Activated CD4-positive, alpha-beta memory T cell treated with anti-CD3 and anti-CD28 coated beads for 36 hours (primary cell): ENCODE data around the gene NDUFS1. TPM values are rescaled to one million over a fixed set of nuclear protein-coding genes. Genes with fewer than 3 reads are reported as not detected.

Source experiments
- CTCF ChIA-PET: fragments of 350-600 bp; sonication (Branson Sonifier 250); formaldehyde crosslinking; loops from one replicate; lab custom pipeline; 2021; ENCODE audit warnings: antibody characterized with exemption, inconsistent platforms; lab: Charles Lee
- POLR2A ChIA-PET: fragments of 350-600 bp; sonication (Branson Sonifier 250); formaldehyde crosslinking; loops from one replicate; lab custom pipeline; 2021; ENCODE audit warnings: antibody characterized with exemption; lab: Charles Lee
- DNase-seq: peaks from one replicate; pipeline ENCODE4 v3.0.0-alpha.2; 2020
- H3K27ac Mint-ChIP-seq: one replicate; pipeline ENCODE4 v1.8.0; 2021; ENCODE audit warnings: mixed read lengths
- H3K27me3 Mint-ChIP-seq: one replicate; pipeline ENCODE4 v1.8.0; 2021; ENCODE audit warnings: mixed read lengths
- H3K36me3 Mint-ChIP-seq: one replicate; pipeline ENCODE4 v1.8.0; 2021; ENCODE audit warnings: mixed read lengths
- H3K4me1 Mint-ChIP-seq: one replicate; pipeline ENCODE4 v1.8.0; 2021; ENCODE audit warnings: low read depth, mixed read lengths
- H3K4me3 Mint-ChIP-seq: one replicate; pipeline ENCODE4 v1.8.0; 2021; ENCODE audit warnings: mild to moderate bottlenecking, mixed read lengths
- H3K9me3 Mint-ChIP-seq: one replicate; pipeline ENCODE4 v1.8.0; 2021; ENCODE audit warnings: mixed read lengths
- intact Hi-C: fragments of 100-400 bp; cut with micrococcal nuclease; formaldehyde crosslinking; loops from one replicate; pipeline ENCODE4 v1.15.1; 2023
- total RNA-seq, 2 experiments: library from RNA; stranded (reverse); gene quantifications; one replicate each; pipeline ENCODE4 v1.2.3, GENCODE V29; 2021

The NDUFS1 gene
- total RNA-seq, 2 experiments from 2014 or later, result 79.2 to 80.8 TPM

DNA sequence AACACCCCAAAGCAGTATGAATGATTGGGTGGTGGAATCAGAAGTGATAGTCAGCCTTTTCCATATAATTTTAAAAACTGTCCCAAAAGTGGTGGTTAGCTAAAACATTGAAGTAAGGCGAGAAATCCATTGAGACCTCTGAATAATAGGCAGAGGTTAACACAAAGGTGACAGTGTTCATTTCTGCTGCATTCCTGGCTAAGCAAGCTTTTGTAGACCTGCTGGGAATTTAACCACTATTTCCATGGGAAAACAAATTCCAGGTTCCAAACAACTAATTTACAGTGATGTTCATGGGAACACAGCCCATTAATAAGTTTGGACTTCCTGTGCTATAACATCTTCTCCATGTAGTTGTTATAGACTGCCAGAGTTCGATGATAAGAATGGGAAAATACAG is 66.9 kb downstream of the NDUFS1 start:
- intact Hi-C loops, result no loop called here

DNA sequence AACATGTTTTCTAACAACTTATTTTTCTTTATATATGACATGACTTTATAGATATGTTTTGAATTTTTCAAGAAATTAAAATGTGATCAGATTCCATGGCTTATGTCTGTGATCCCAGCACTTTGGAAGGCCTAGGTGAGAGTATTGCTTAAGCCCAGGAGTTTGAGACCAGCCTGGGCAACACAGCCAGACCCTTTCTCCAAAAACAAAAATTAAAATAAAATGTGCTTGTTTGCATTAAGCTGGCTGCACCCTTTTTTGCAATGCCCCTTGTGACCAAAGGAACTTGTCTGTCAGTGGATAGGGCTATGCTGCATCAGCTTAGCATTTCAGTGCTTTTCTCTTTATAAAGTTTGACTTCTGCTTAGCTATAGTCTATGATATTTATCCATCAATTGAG is 71.0 kb downstream of the NDUFS1 start:
- no peak for DNase-seq
- intact Hi-C loops, result loop anchor here (5.0 to 10.0 kb wide), 3 partner anchors 679 to 1537 kb away; partner anchors contain the start of genes CREB1, FASTKD2, MDH1B and METTL21A
- ChIA-PET CTCF (interaction anchor here (0.7 to 1.0 kb wide), 2 partner anchors 93 to 127 kb away, joined by 3 to 4 read pairs; no protein-coding TSS in a partner anchor), POLR2A (no interaction called here)
- Mint-ChIP-seq H3K27ac (peak overlapping the region; percentile 28), H3K27me3 (no peaks in the 10 kb centered on the region), H3K4me1 (peaks cover 22% of the 10 kb centered on the region), H3K9me3 (no peaks in the 10 kb centered on the region), H3K4me3 (no peak overlapping the region), H3K36me3 (peaks cover 14% of the 10 kb centered on the region)

More for the DNA sequence above, 66.9 kb downstream of the NDUFS1 start:
- Mint-ChIP-seq H3K4me1 (peaks cover 12% of the 10 kb centered on the region), H3K27me3 (no peaks in the 10 kb centered on the region), H3K36me3 (peaks cover 6% of the 10 kb centered on the region), H3K4me3 (no peak overlapping the region), H3K27ac (no peak overlapping the region), H3K9me3 (no peaks in the 10 kb centered on the region)
- CTCF ChIA-PET, result no interaction called here
- DNase-seq, result no peak
- POLR2A ChIA-PET, result no interaction called here

DNA sequence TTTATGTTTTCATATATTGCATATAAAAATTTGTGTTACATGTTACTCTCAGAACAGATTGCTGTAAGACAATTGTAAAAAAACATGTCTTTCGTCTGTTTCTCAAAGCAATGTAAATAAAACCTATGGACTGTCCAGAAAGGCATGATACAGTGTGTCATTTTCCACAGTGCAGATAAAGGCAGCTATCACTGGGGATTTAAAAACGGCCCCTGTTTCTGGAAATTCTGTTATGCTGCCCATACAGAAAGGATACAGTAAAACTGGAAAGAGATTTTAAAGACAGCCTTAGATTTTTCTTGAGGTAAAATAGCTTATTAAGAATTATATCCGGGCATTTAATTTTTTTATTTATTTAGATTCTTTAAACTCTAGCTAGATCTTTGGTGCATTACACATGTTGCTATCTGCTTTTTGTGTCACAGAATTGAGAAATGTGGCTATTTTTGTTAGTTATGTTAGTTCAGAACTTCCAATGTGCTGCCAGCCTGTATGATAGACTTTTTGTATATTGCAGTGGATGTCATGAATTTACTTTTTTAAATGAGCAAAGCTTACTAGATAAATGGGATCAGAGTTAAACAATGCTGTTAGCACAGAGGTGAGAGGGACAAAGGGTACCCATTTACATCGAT is 72.4 kb downstream of the NDUFS1 start:
- CTCF ChIA-PET, result interaction anchor here (0.9 kb wide), 1 partner anchor 20 kb away, joined by 3 read pairs; no protein-coding TSS in a partner anchor
- H3K36me3 Mint-ChIP-seq, result peaks cover 11% of the 10 kb centered on the region
- H3K9me3 Mint-ChIP-seq, result no peaks in the 10 kb centered on the region
- peak overlapping the region; percentile 100 for H3K27ac Mint-ChIP-seq
- H3K4me1 Mint-ChIP-seq, result peaks cover 17% of the 10 kb centered on the region
- H3K27me3 Mint-ChIP-seq, result no peaks in the 10 kb centered on the region
- intact Hi-C loops, result loop anchor here (1.0 to 10.0 kb wide), 5 partner anchors 56 to 1538 kb away; partner anchors contain the start of genes CREB1, EEF1B2, FASTKD2 and MDH1B
- POLR2A ChIA-PET, result interaction anchor here (0.7 to 1.3 kb wide), 3 partner anchors 11 to 71 kb away, joined by 3 to 10 read pairs (median 3); no protein-coding TSS in a partner anchor
- no peak for DNase-seq
- peak overlapping the region; percentile 99 for H3K4me3 Mint-ChIP-seq

GRCh38 chr2:206085742-206086445 is 73.3 kb downstream of the NDUFS1 start, which contains the start of gene INO80D:
Gene INO80D (minus strand): TSS chr2:206086174. CDS start chr2:206063016, 23,158 bp downstream.
- no peaks in the 10 kb centered on the region for H3K9me3 Mint-ChIP-seq
- ChIA-PET POLR2A (interaction anchor here (0.6 to 1.3 kb wide), 3 partner anchors 55 to 141 kb away, joined by 3 to 10 read pairs (median 3); no protein-coding TSS in a partner anchor), CTCF (interaction anchor here (0.9 kb wide), 1 partner anchor 19 kb away, joined by 3 read pairs; no protein-coding TSS in a partner anchor)
- intact Hi-C loops, result loop anchor here (1.0 to 10.0 kb wide), 5 partner anchors 55 to 1539 kb away; partner anchors contain the start of genes CREB1, EEF1B2, FASTKD2 and MDH1B
- peak; percentile 87 for DNase-seq
- peak within 1 kb of the TSS; percentile 100 for H3K27ac Mint-ChIP-seq
- peak within 1 kb of the TSS; percentile 99 for H3K4me3 Mint-ChIP-seq
- H3K4me1 Mint-ChIP-seq, result peaks cover 14% of the 10 kb centered on the region
- no peaks in the 10 kb centered on the region for H3K27me3 Mint-ChIP-seq
- peaks cover 11% of the 10 kb centered on the region for H3K36me3 Mint-ChIP-seq

DNA sequence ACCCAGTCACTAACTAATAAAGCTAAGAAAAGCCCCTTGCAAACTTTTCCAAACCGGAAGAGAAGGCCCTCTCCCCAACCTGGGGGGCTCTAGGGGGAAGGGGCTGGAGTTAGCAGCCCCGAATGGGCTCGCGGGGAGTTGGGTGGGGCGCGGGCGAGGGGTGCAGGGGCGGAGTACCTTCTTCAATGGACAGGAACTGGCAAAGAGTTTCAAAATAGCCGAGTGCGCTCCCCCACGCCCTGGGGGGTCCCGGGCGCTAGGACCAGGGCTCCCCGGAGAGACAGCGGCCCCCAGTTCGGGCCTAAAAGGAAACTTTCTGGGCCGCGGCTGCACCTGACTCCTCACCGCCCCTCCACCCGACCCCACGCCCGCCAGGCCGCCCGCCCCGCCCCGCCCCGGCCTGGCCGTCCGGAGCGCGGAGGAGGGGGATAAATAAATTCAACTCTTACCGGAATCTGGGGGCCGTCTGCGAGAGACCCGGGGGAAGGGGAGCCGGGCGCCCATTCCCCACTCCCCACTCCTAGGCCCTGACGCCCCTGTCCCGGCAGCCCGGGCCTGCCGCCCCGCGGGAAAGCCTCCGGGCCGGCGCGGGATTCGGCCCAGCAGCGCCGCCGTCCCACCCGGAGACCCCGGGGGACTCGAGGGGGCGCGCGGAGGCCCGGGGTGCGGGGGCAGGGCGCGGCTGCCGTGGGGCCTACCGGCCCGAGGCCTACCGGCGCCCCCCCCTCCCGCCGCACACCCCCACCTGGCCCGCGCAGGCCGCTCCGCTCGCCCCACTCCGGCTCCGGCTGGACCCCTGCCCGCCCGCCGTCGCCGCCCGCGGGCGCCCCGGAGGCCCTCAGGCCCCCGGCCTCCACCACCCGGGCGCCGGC is 74.1 kb downstream of the NDUFS1 start:
- DNase-seq, result peak; percentile 54
- no peaks in the 10 kb centered on the region for H3K27me3 Mint-ChIP-seq
- H3K27ac Mint-ChIP-seq, result peak overlapping the region; percentile 94
- H3K4me1 Mint-ChIP-seq, result peaks cover 15% of the 10 kb centered on the region
- H3K36me3 Mint-ChIP-seq, result peaks cover 10% of the 10 kb centered on the region
- ChIA-PET POLR2A (interaction anchor here (0.6 to 1.3 kb wide), 3 partner anchors 54 to 140 kb away, joined by 3 to 10 read pairs (median 3); no protein-coding TSS in a partner anchor), CTCF (interaction anchor here (0.6 kb wide), 1 partner anchor 269 kb away, joined by 4 read pairs; no protein-coding TSS in a partner anchor)
- intact Hi-C loops, result loop anchor here (5.0 to 10.0 kb wide), 3 partner anchors 682 to 1540 kb away; partner anchors contain the start of genes CREB1, FASTKD2, MDH1B and METTL21A
- peak overlapping the region; percentile 99 for H3K4me3 Mint-ChIP-seq
- no peaks in the 10 kb centered on the region for H3K9me3 Mint-ChIP-seq

GRCh38 chr2:206084439-206084869 is 74.8 kb downstream of the NDUFS1 start:
- Mint-ChIP-seq H3K9me3 (no peaks in the 10 kb centered on the region), H3K27ac (peak overlapping the region; percentile 94), H3K27me3 (no peaks in the 10 kb centered on the region), H3K4me1 (peaks cover 20% of the 10 kb centered on the region), H3K4me3 (peak overlapping the region; percentile 97), H3K36me3 (peaks cover 9% of the 10 kb centered on the region)
- intact Hi-C loops, result loop anchor here (10.0 kb wide), 2 partner anchors 1440 to 1540 kb away; partner anchors contain the start of genes CREB1 and METTL21A
- POLR2A ChIA-PET, result no interaction called here
- DNase-seq, result peak; percentile 41
- CTCF ChIA-PET, result interaction anchor here (0.6 kb wide), 1 partner anchor 270 kb away, joined by 4 read pairs; no protein-coding TSS in a partner anchor

DNA sequence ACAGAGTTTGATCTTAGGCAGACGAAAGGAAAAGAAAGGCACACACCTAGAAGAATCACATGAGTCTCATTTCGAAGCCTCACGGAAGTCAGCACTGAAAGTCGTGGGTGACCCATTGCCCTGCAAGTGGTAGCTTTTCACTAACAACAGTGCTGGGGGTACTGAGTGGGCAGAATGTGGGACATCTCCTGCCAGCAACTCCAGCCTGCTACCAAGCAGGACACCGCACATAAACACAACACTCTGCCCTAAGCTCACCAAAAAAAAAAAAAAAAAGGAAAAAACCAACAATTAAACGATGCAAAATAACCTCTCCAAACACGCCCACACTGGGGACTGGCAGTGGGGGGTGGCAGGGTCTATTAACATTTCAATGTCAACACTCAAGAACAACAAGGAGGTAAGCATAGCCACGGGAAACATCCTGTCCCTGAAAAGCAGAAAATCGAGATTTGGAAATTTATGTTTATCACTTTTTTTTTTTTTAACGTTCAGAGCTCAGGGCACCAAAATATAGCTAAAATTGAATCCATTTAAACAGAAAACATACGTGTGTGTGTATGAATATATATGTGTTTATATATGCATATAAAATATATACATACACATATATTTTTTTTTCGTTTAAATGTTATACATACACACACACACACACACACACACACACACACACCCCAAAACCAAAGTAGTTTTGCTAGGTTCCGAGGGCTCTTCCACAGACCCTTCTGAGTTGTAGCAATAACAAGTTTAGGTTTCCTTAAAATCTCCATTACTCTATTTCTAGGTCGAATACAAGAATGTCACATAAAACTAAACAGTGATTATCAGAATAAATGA is 75.4 kb downstream of the NDUFS1 start:
- Mint-ChIP-seq H3K4me3 (peak overlapping the region; percentile 97), H3K36me3 (peaks cover 9% of the 10 kb centered on the region), H3K9me3 (no peaks in the 10 kb centered on the region), H3K27me3 (no peaks in the 10 kb centered on the region), H3K27ac (peak overlapping the region; percentile 94), H3K4me1 (peaks cover 20% of the 10 kb centered on the region)
- peak; percentile 54 for DNase-seq
- ChIA-PET POLR2A (no interaction called here), CTCF (interaction anchor here (0.6 to 1.5 kb wide), 3 partner anchors 77 to 271 kb away, joined by 3 to 4 read pairs (median 4); no protein-coding TSS in a partner anchor)
- intact Hi-C loops, result loop anchor here (10.0 kb wide), 2 partner anchors 1441 to 1541 kb away; partner anchors contain the start of genes CREB1 and METTL21A

GRCh38 chr2:206082298-206082843 is 76.9 kb downstream of the NDUFS1 start:
- no peaks in the 10 kb centered on the region for H3K9me3 Mint-ChIP-seq
- ChIA-PET CTCF (interaction anchor here (1.1 to 1.5 kb wide), 2 partner anchors 78 to 79 kb away, joined by 3 to 4 read pairs; no protein-coding TSS in a partner anchor), POLR2A (no interaction called here)
- H3K27me3 Mint-ChIP-seq, result no peaks in the 10 kb centered on the region
- H3K4me3 Mint-ChIP-seq, result no peak overlapping the region
- H3K36me3 Mint-ChIP-seq, result peaks cover 9% of the 10 kb centered on the region
- no peak for DNase-seq
- intact Hi-C loops, result loop anchor here (10.0 kb wide), 2 partner anchors 1442 to 1542 kb away; partner anchors contain the start of genes CREB1 and METTL21A
- H3K27ac Mint-ChIP-seq, result no peak overlapping the region
- peaks cover 25% of the 10 kb centered on the region for H3K4me1 Mint-ChIP-seq

GRCh38 chr2:206080927-206081326 is 78.3 kb downstream of the NDUFS1 start:
- ChIA-PET CTCF (no interaction called here), POLR2A (no interaction called here)
- no peaks in the 10 kb centered on the region for H3K9me3 Mint-ChIP-seq
- H3K27me3 Mint-ChIP-seq, result no peaks in the 10 kb centered on the region
- peaks cover 6% of the 10 kb centered on the region for H3K36me3 Mint-ChIP-seq
- H3K4me1 Mint-ChIP-seq, result peaks cover 24% of the 10 kb centered on the region
- intact Hi-C loops, result loop anchor here (10.0 kb wide), 2 partner anchors 1444 to 1544 kb away; partner anchors contain the start of genes CREB1 and METTL21A
- no peak overlapping the region for H3K4me3 Mint-ChIP-seq
- DNase-seq, result no peak
- H3K27ac Mint-ChIP-seq, result no peak overlapping the region
